Motor neuron (in vitro differentiated cells): ENCODE results near the gene REV3L. TPM values are rescaled to one million over a fixed set of nuclear protein-coding genes. Genes with fewer than 3 reads are reported as not detected.
A peak's percentile ranks its signal among the peaks of the same experiment; 100 is the strongest.

Source experiments
- ATAC-seq, 8 experiments: fragments of 200-7000 bp; cut with Tn5 transposase; replicated peaks in 6 of 8; 2 replicates each; pipeline ENCODE4 v1.8.0; 2021; ENCODE audit warnings: mild to moderate bottlenecking in 8 of 8, moderate library complexity in 8 of 8
- H3K27ac ChIP-seq, 2 donors: fragments of 250-450 bp; sonication (Bioruptor Pico); 2 replicates each; pipeline ENCODE4 v1.9.0; 2021; ENCODE audit warnings: antibody characterized with exemption in 2 of 2, mild to moderate bottlenecking in 2 of 2, moderate library complexity in 1 of 2
- H3K4me1 ChIP-seq, 2 donors: fragments of 250-450 bp; sonication (Bioruptor Pico); replicated peaks in 1 of 2; 2 replicates each; pipeline ENCODE4 v1.6.1; 2021; ENCODE audit warnings: antibody characterized with exemption in 2 of 2, mild to moderate bottlenecking in 2 of 2, moderate library complexity in 1 of 2
- H3K4me3 ChIP-seq, 5 donors: fragments of 250-450 bp; sonication (Bioruptor Pico); 2 replicates each; pipeline ENCODE4 v1.9.0; 2021; ENCODE audit warnings: antibody characterized with exemption in 5 of 5, mild to moderate bottlenecking in 5 of 5, moderate library complexity in 4 of 5
- WGBS, 10 experiments: fragments of 450-650 bp; shearing (Covaris generic); methylation state at CpG; one replicate each; pipeline ENCODE4 v1.0.0; 2022; 5-methylcytosine and 5-hydroxymethylcytosine counted together
- in situ Hi-C, 9 experiments: fragments of 400-800 bp; cut with MboI; loops; one replicate each; pipeline ENCODE4 v1.15.0; 2021; ENCODE audit warnings: low sequenced_read_pairs in 9 of 9, low pct_unique_long_range_greater_than_20kb in 2 of 9; ENCODE audit not compliant: unreplicated experiment in 9 of 9
- total RNA-seq, 8 experiments: library from RNA; unstranded; fragments of 300-600 nt; gene quantifications; 2 replicates each; pipeline versions ENCODE4 v1.2.3 to v1.2.4, GENCODE V29; 2022

REV3L gene
- total RNA-seq = 10 to 100 TPM; 19.5 to 63.6 (median 39.1) TPM

GRCh38 chr6:111482959-111483735 is at the start of gene REV3L:
Gene REV3L, minus strand, starts transcription at chr6:111483218. Its CDS starts 330 bp downstream, at chr6:111482888.
- peak; percentile 27 to 70 (median 61) for ATAC-seq
- Histone ChIP-seq H3K4me3 (peak within 1 kb of the TSS; percentile 72 to 96 (median 93)), H3K27ac (peak within 1 kb of the TSS; percentile 96 to 98), H3K4me1 (peaks cover 3 to 33% of the 10 kb centered on the region in 2 donors)
- in situ Hi-C loops = loop anchor here in 1 of 9 experiments (25.0 kb wide), 1 partner anchor 204 kb away; no protein-coding TSS in a partner anchor
- WGBS, 10 experiments = 0% methylated on average over 5 of the region's 84 CpGs; no CpG with 5 or more reads in 9 of the 10 experiments

DNA sequence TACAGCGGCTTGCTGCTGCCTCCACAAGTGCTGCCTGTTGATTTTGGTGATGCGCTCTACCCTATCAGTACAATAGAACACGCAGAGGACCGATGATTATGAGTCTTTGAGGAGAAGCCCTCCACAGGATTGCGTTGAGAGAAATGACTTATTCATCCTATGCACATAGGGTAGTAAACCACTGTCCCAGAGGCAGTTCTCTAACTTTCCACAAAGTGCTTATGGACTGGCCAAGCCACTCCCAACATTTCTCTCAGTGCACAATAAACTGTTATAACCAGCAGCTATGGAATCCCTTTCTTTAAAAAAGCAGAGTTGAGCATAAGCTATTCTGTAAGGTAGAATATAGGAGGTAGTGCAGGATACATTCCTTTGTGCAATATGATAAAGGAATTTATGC is 48.2 kb upstream of the REV3L start:
- in situ Hi-C loops = no loop called here
- Histone ChIP-seq H3K27ac (no peak overlapping the region), H3K4me1 (peaks cover 0 to 4% of the 10 kb centered on the region in 2 donors), H3K4me3 (no peak overlapping the region)
- 80 to 100% (median 97%) methylated on average over 1 to 3 of the region's 5 CpGs; no CpG with 5 or more reads in 2 of the 10 experiments for whole genome bisulfite sequencing, 10 experiments
- peak in 1 of 8 experiments; percentile 78 for ATAC-seq

- peaks cover 0 to 4% of the 10 kb centered on the region in 2 donors for H3K4me1 ChIP-seq
- no peak overlapping the region for H3K27ac ChIP-seq
- ATAC-seq = peak in 1 of 8 experiments; percentile 16
- H3K4me3 ChIP-seq = no peak overlapping the region
- in situ Hi-C loops = no loop called here
- WGBS, 10 experiments = 90 to 100% (median 93%) methylated on average over 1 to 8 of the region's 8 CpGs; no CpG with 5 or more reads in 1 of the 10 experiments
Observed at GRCh38 chr6:111530667-111531066, 47.6 kb upstream of the REV3L start.

GRCh38 chr6:111530218-111530617 is 47.2 kb upstream of the REV3L start:
- H3K27ac ChIP-seq = no peak overlapping the region
- in situ Hi-C loops = no loop called here
- H3K4me1 ChIP-seq = peaks cover 0 to 4% of the 10 kb centered on the region in 2 donors
- no peak for ATAC-seq
- no peak overlapping the region for H3K4me3 ChIP-seq
- WGBS, 10 experiments = 40 to 100% (median 100%) methylated on average over 1 to 2 of the region's 2 CpGs; no CpG with 5 or more reads in 2 of the 10 experiments

GRCh38 chr6:111527367-111527766 is 44.3 kb upstream of the REV3L start:
- no peak for ATAC-seq
- in situ Hi-C loops = no loop called here
- H3K4me1 ChIP-seq = peaks cover 7 to 18% of the 10 kb centered on the region in 2 donors
- no peak overlapping the region for H3K4me3 ChIP-seq
- no peak overlapping the region for H3K27ac ChIP-seq

- H3K4me1 ChIP-seq = peaks cover 7 to 18% of the 10 kb centered on the region in 2 donors
- no peak for ATAC-seq
- in situ Hi-C loops = no loop called here
- no peak overlapping the region for H3K4me3 ChIP-seq
- no peak overlapping the region for H3K27ac ChIP-seq
Observed at GRCh38 chr6:111524735-111525134, 41.7 kb upstream of the REV3L start.

DNA sequence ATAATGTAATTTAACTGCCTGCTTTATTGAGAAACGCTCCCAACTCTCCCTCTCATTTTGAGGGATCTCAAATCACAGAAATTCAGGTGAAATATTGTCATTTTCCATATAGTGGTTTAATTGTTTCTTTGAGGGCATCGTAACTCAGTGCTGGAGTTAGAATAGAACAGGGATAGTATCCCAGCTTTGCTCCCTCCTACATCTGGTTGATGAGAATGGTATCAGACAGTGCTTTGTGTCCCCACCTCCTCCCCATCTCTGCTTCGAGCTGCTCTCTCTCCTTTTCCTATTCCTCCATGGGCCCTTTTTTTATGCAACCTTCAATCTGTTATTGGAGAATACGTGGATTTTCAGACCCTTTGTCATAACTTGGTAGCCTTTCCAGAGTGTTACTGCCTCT is 41.2 kb upstream of the REV3L start:
- Histone ChIP-seq H3K27ac (no peak overlapping the region), H3K4me3 (no peak overlapping the region), H3K4me1 (peaks cover 7 to 18% of the 10 kb centered on the region in 2 donors)
- 45 to 100% (median 72%) methylated on average over 2 to 4 of the region's 4 CpGs for WGBS, 10 experiments
- in situ Hi-C loops = no loop called here
- ATAC-seq = peak in 1 of 8 experiments; percentile 33

- Histone ChIP-seq H3K27ac (peak overlapping the region in 1 of 2 donors; percentile 8), H3K4me1 (peaks cover 7 to 18% of the 10 kb centered on the region in 2 donors), H3K4me3 (no peak overlapping the region)
- in situ Hi-C loops = no loop called here
- 23 to 100% (median 80%) methylated on average over 1 to 2 of the region's 2 CpGs; no CpG with 5 or more reads in 1 of the 10 experiments for WGBS, 10 experiments
- peak in 7 of 8 experiments; percentile 20 to 70 (median 52) for ATAC-seq
Observed at GRCh38 chr6:111523484-111524167, 40.6 kb upstream of the REV3L start.

- Histone ChIP-seq H3K4me1 (peaks cover 7 to 18% of the 10 kb centered on the region in 2 donors), H3K27ac (no peak overlapping the region), H3K4me3 (no peak overlapping the region)
- in situ Hi-C loops = no loop called here
- 50 to 100% (median 94%) methylated on average over 1 to 4 of the region's 4 CpGs for WGBS, 10 experiments
- peak in 2 of 8 experiments; percentile 17 to 74 for ATAC-seq
Observed at GRCh38 chr6:111522393-111523020, 39.5 kb upstream of the REV3L start.

- 72 to 100% (median 93%) methylated on average over 3 to 5 of the region's 5 CpGs for WGBS, 10 experiments
- no peak overlapping the region for H3K27ac ChIP-seq
- in situ Hi-C loops = no loop called here
- H3K4me1 ChIP-seq = peaks cover 7 to 18% of the 10 kb centered on the region in 2 donors
- no peak for ATAC-seq
- no peak overlapping the region for H3K4me3 ChIP-seq
Observed at GRCh38 chr6:111521497-111522270, 38.7 kb upstream of the REV3L start.

DNA sequence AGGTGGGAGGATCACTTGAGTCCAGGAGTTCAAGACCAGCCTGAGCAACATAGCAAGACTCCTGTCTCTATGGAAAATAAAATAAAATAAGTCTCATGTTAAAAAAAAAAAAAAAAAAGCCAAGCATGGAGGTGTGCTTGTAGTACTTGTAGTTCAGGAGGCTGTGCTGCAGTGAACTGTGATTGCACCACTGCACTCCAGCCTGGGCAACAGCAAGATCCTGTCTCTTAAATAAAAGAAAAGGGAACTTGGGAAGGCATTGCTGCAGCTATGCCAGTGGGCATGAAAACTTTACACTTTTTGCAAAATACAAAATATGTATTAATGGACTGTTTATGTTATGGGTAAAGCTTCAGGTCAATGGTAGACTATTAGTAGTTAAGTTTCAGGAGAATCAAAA is 37.5 kb upstream of the REV3L start:
- H3K27ac ChIP-seq = no peak overlapping the region
- no peak for ATAC-seq
- peaks cover 7 to 18% of the 10 kb centered on the region in 2 donors for H3K4me1 ChIP-seq
- in situ Hi-C loops = no loop called here
- H3K4me3 ChIP-seq = no peak overlapping the region

- WGBS, 10 experiments = 73 to 100% (median 86%) methylated on average over 1 to 4 of the region's 4 CpGs; no CpG with 5 or more reads in 1 of the 10 experiments
- Histone ChIP-seq H3K27ac (no peak overlapping the region), H3K4me3 (no peak overlapping the region), H3K4me1 (peaks cover 0 to 1% of the 10 kb centered on the region in 2 donors)
- in situ Hi-C loops = no loop called here
- peak in 5 of 8 experiments; percentile 36 to 73 (median 57) for ATAC-seq
Observed at GRCh38 chr6:111517965-111518364, 34.9 kb upstream of the REV3L start.
